Astrocyte of the hippocampus (primary cell): ENCODE data around the gene WFIKKN1.
"Not testable (repeated sequence)": the region's sequence is repeated elsewhere in the genome, so short reads cannot be mapped to it uniquely, and the experiment has no call there.

ENCODE experiments used
- DNase-seq: peaks from one replicate; pipeline ENCODE4 v3.0.0; 2011; ENCODE audit warnings: low read depth, low spot score

Gene WFIKKN1

DNA sequence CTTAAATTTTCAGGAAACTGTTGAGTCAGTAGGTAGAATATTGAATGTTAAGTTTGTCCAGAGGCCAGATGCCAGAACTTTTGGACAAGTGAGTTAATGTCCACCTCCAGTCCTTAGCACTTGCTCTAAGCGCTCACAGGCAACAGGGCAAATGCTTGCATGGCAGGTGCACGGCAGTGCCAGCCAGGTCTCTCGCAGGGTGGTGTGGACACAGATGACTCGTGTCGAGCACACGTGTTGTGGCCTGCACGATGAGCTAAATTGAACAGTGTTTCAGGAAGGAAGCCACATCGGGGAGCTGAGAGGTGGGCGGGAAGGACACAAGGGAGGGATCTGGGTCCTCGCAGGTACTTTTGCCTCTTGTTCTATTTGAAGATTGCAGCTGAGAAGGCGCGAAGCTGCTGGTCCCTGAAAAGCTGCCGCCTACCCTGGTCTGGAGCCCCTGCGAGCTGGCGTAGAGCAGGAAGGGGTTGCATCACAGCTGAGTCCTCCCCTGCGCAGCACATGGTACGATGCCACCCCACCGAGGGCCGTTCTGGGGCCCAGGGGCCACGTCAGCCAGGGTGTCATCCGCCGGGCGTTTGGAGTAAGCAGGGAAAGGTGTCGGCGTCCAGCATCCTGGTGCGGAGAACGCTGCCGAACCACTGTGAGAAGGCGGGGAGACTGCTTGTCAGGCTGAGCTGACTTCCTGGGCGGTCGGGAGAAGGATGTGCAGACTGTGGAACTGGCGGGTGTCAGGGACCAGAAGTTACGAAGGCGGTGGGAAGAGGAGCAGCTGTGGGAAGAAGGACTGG lies 34.6 kb upstream of the WFIKKN1 start:
- no peak for DNase-seq

DNA sequence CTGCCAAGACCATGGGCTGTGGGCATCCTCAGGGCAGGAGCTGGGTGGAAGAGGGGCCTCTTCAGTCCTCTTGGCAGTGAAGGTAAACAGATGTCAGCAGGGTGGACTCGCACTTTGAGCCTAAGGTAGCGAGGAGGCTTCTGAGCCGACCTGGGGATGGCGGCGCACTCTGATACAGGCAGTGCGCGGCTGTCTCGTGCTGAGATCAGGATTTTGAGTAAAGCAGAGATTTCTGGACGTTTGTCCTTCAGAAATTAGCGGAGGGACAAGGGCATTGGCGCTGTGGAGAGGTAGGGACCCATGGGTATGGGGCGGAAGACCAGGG lies 34.1 kb upstream of the WFIKKN1 start:
- no peak for DNase-seq

DNA sequence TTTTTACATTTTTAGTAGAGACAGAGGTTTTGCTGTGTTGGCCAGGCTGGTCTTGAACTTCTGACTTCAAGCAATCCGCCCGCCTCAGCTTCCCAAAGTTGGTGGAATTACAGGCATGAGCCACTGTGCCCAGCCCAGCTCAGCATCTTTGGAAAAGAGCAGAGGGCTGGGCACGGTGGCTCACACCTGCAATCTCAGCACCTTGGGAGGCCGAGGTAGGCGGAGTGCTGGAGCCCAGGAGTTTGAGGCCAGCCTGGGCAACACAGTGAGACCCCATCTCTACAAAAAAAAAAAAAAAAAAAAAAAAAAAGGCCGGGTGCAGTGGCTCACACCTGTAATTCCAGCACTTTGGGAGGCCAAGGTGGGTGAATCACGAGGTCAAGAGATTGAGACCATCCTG lies 33.1 kb upstream of the WFIKKN1 start:
- DNase-seq, result not testable (repeated sequence)

DNA sequence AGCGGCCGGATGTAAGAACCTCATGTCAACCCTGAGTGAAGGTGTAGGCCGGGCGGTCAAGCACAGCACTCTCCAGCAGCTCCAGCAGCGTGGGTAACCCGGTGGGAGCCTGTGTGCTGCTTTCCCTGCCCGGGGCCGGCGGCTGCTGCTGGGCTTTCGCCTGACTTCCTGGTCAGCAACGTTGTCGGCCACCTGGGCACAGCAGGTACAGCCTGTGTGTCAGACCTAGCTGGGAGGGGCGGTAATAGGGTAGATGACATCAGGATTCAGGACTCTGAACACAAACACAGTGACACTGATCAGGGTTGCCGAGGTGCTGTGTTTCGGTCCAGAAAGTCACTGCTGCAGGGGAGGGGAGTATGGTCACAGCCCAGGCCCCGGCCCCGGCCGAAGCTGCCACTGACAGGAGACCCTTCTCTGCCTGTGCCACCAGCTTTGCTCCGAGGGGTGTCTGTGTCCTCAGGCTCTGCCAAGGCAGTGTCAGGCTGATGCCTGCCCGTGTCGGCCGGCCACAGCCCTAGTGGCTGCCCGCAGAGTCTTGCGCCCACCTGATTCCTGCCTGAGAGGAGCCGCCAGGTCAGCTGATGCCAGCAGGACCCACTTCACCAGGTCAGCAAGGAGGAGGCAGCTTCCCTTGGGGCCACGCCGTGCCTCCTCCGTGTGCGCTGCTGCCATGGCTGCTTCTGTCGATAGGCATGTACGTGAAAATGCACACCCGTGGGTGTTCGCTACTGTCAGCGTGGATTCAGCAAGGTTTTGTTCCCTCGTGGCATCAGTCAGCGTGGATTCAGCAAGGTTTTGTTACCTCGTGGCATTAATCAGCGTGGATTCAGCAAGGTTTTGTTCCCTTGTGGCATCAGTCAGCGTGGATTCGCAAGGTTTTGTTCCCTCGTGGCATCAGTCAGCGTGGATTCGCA lies 31.7 kb upstream of the WFIKKN1 start:
- no peak for DNase-seq

DNA sequence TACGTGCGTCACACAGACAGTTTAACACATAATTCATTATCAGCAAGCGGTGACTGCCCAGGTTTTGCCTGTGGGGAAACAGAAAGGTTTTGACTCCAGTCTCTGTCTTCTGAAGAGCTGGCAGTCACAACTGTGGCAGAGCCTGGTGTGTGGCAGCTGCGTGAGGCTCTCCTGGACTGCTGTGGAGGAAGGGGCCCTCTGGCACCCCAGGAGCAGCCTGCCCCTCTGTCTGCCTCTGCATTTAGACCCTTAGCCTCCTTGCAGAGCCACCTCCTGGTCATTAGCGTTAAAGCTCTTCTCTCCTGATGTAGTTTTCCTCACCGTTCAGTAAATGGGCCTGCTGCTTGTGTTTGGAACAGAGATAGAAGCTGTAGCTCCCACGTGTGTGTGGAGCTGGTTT lies 30.0 kb upstream of the WFIKKN1 start:
- DNase-seq, result peak; percentile 27

DNA sequence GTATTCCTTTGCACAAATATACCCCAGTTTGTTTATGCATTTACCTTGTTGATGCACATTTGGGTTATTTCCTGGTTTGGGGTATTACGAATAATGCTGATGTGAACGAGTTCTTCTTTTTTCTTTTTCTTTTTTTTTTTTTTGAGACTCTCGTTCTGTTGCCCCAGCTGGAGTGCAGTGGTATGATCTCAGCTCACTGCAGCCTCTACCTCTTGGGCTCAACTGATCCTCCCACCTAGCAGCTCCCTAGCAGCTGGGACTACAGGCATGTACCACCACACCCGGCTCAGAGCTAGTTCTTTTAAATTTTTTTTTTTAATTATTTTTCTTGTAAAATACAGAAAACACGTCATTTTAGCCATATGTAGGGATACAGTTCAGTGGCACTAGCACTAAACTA lies 26.9 kb upstream of the WFIKKN1 start:
- DNase-seq, result no peak

DNA sequence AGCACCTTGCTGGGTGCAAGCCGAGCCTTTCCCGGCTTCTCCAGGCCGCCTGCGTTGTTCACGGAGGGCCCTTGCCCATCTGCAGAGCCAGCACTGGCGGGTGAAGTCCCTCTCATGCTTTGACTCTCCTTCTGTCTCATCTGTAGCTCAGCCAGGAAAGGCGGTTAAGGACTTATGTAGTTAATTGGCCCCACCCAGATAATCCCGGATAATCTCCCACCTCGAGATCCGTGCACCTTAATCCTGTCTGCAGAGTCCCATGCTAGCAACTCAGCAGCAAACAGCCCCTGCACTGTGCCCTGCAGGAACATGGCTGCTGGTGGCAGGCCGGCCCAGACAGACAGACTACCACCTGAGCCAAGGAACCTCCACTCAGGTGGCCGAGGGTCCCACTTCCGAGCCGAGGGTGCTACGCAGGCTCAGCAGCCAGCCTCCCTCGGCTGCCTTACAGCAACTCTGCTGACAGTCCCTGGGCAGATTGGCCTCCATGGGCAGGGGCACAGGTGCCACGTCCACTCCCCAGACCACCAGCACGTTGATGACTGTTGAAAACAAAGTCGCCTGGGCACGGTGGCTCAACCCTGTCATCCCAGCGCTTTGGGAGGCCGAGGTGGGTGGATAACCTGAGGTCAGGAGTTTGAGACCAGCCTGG lies 24.0 kb upstream of the WFIKKN1 start:
- no peak for DNase-seq

DNA sequence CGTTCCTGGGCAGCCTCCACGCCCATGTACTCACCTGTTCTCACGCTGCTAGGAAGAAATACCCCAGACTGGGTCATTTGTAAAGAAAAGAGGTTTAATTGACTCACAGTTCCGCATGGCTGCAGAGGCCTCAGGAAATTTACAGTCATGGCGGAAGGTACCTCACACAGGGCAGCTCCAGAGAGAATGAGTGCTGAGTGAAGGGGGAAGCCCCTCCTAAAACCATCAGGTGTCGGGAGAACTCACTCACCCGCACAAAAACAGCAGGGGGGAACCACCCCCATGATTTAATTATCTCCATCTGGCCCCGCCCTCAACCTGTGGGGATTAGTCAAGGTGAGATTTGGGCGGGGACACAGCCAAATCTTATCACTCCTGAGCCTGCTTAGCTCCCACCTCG lies 22.8 kb upstream of the WFIKKN1 start:
- DNase-seq, result no peak

DNA sequence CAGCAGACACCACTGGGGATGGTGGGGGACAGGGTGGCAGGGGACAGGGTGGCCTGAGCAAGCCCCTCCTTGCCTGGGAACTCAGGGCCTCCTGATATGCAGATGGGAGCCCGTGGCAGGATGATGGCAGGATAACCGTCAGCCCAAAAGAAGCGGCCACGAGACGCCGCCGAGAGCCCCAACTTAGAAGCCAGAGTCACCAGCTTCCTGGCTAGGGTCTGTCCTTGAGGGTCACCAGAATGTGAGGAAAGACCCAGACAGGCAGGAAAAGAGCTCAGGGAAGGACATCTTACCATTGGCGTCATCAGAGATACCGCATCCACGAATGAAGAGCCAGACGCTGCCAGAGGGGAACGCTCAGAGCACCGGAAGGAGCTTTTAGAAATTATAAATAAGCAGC lies 21.5 kb upstream of the WFIKKN1 start:
- no peak for DNase-seq

DNA sequence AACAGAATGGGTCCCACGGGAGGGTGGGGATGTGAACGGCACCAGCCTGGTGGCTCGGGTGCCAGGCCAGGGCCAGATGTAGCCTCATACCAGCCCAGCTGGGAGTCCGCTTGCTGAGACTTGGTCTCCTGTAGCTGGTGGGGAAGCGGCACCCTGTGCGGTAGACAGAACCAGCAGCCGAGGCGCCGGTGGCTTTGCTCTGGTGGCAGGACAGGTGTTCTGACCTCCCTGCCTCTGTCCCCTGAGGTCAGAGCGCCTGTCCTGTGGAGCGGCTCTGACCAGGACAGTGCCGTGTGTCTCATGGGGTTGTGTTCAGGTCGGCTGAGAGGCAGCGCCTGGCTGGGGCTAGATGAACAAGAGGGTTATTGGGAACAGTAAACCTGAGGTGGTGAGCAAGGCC lies 20.8 kb upstream of the WFIKKN1 start:
- DNase-seq, result no peak

DNA sequence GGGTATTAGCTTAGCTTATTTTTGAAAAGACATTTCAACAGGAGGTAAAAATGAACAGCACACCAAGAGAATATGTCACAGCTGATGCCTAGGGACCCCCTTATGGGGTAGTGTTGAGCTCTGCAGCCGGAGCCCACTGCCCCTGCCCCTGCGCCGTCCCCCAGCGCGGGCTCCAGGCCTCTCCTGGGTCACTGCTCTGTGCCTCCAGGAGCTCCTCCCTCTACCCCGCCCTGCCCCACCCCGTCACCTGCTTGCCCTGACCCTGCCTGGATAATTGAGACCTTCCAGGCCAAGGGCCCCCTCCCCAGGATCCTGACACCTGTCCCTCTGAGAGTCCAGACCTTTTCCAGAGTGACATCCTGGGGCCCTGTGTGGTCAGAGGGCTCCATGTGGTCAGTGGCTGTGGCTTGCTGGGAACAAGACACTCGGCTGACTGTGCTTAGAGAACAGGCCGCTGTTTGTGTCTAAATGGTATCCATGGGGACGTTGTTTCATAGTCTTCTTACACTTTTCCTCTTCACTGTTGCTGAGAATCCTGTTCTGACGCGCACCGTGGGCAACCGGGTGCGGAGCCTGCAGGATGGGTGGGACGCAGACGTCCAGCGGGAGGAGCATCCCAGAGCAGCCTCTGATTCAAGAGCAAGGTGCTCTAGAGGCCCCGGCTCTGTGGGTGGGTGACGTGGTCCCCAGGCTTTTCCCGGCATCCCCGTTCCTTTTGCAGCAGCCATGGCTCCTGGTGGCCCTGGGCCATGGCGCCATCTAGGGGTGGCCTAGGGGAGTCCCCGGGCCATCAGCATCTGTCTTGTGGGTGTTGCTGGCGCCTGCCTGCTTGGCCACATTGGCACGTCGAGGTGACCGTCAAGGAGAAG lies 20.0 kb upstream of the WFIKKN1 start:
- peak; percentile 49 for DNase-seq

DNA sequence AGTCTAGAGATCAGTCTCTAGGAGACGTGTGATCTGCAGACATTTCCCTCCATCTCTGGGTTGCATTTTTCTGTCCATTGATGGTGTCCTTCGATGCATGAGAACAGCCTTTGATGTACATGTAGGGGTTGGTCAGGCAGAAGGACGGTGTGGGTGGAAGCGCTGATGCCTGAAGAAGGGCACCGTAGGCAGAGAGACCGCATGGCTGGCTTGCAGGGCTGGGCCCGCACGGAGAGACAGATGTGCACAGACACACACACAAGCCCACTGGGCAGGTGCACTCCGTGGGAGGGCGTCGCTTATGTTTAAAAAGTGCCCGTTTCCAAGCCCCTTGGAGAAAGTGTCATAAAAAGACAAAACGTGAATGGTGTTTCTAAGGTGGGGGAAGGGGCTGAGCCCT lies 15.7 kb upstream of the WFIKKN1 start:
- no peak for DNase-seq

DNA sequence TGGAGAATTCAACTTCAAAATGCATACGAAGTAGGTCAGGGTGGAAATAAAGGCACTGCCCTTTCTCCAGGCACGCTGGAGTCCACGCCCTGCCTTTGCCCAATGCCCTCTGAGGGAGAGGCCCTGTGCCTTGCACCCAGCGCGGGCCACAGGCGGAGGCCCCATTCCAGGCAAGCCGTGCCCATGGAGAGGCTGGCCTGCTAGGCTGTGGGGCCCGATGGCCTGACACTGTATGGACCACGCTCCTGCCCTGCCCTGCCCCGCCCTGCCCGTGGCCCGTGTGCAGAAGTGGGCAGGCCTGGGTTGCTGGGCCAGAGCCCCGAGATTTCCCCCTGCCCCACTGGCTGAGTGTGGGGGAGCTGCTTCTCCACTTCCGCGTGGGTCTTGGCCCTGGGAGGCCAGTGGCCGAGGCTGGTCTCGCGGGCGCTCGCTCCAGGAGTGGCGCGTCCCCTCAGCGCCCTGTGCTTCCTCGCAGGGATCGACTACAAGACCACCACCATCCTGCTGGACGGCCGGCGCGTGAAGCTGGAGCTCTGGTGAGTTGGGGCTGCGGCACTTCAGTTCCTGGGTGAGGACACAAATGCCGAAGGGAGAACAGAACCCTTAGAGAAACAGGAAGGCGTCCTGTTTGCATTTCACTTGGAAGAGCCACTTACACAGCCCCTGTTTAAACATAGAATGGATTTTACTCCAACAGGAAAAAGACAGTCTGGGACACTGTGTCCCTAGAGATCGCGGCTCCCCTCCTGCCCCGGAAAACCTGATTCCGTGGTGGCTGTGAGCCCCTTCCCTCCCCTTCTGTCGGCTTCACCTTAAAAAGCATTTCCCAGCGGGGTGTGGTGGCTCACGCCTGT lies 13.8 kb upstream of the WFIKKN1 start:
- no peak for DNase-seq

DNA sequence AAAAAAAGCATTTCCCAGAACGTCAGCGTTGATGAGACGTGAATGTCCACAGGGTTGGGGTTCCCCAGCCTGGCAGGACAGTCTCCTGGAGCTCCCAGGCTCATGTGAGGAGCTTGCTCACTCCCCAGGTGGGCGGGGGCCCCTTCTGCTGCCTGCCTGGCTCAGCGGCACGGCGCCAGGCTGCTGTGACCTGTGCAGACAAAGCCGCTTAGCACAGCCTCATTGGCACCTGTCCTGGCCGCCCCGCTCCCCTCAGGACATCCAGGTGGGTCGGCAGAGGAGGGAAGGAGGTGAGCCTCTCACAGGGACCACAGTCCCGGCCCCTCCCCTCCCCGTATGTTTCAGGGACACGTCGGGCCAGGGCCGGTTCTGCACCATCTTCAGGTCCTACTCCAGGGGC lies 12.9 kb upstream of the WFIKKN1 start:
- no peak for DNase-seq

DNA sequence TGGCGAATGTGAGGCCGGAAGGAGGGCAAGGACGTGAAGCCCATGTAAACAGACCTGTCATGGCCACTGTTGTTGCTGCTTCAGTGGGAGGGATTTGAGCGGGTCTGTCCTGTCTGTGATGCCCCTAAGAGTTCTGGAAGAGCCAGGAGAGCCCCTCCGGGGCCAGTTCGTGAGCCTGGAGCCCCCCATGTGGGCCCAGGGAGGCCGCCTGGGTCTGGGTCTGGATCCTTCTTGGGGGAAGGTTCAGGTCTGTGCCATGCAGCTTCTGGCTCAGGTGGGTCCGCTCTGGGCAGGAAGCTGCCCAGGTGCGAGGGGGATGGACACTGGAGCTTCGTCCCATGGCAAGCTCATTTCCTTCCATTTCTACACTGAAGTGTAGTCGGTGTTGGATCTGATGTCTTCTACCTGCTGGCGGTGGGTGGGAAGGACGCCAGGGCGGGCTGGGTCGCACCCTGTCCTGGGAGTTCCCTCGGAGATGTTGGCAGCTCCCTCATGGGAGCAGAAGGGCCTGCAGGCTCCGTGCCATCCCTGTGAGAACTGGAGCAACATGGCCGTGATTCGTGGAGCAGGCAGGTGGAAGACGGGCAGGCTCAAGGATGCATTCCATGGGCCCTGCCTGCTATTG lies 11.2 kb upstream of the WFIKKN1 start:
- no peak for DNase-seq

DNA sequence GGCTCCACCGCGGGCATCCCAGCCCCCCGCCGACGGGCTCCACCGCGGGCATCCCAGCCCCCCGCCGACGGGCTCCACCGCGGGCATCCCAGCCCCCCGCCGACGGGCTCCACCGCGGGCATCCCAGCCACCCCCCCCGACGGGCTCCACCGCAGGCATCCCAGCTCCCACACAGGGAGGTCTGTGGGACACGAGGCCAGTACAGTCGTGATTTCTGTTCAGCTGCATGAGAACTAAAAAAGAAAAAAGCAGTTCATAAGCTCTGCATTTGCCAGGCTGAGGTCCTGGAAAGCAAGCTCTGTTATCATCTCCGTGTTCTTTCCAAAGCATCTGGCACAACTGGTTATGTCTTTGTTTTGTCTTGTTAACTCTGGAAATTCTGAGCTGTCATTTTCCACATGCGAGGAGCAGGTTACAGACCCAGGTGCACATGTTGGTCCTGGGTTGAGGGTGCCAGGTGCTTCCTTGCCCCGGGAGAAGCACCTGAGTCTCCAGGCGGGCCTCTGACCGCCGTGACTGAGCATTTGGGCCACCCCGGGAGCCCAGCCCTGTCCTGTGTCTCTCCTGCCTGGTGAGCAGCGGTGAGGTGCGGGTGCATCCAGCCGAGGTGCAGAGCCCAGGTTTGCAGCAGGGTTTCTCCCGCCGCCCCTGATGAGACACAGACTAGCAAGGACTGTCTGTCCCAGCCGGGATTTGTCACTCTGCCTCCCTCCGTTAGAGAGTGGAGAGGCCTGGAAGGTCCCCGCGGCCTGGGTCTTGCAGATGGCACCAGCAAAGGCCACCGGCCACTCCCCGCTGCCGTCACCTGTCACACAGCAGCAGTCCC lies 9.9 kb upstream of the WFIKKN1 start:
- DNase-seq, result peak; percentile 45

DNA sequence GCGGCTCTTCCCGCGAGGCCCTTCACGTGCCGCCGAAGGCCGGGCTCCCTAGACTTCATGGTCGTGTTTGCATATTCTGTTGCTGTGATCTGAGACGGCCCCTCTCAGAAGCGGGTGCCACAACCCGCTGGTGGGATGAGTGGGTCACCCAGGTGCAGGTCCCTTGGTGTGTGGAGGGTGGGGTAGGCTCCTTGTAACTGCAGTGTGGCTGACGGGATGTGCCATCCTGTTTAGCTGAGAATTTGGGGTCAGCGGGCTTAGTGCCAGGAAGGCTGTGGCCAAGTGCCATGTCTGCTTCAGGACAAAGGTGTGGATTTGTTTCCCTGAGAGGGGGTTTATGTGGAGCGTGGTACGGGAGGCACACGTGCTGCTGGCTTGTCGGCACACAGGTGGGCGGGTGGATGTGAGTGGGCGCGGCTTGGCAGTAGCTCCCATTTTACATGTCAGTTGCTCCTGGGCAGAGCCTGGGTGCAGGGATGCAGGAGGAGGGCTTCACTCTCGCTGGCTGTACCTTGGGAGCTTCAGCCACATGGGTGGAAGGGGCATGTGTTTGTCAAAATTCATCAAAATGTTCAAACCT lies 9.2 kb upstream of the WFIKKN1 start:
- peak; percentile 36 for DNase-seq

DNA sequence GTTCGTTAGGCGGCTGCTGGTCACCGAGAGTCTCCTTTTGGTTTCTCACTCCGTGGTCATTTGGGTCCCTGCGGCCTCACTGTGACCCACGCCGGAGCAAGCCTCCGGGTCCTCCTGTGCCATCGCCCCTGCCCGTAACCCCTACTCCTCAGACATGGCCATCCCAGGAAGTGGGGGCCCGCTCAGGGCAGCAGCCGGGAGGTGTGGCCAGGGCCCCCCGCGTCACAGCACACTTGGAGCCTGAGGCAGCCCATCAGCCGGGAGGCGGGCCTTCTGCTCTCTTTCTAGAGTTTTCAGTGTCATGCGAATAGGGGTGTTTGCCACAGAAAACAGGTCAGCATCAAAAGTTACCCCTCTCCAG lies 7.9 kb upstream of the WFIKKN1 start:
- DNase-seq, result no peak

DNA sequence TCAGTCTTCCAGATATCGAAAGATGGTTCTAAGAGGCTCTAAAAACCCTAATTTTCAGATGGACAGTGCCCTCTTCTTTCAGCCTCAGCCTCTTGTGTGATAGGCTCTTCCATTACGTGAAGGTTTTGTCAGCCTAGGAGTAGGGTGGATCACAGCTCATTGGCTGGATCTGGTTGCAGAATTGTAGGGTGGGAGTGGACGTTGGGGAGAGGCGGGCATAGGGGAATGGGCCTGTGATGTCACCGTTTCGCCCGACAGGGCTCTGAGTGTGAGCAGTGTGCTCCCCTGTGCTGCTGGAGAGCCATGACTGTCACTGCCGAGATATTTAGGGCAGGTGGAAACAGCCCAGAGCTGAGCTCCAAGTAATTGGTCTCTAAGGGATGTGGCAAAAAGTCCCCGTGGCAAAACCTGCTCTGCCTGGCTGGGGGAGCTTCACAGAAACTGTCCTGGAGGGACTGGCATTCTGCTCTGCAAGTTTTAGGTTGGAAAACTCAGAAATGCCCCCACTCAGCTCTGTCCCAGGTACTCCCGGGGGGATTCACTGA lies 6.2 kb upstream of the WFIKKN1 start:
- DNase-seq, result no peak
